Ovary (tissue), 3 donors: Measurements from ENCODE around the gene PHOX2B.

ENCODE experiments used
- CTCF ChIP-seq, 3 donors: fragments of 450-650 bp in 2 of 3; fragments of 200-600 bp in 1 of 3; IDR thresholded peaks; one replicate each; pipeline versions ENCODE4 v1.5.1 to v1.8.0; 2016 to 2022; ENCODE audit warnings: antibody characterized with exemption in 3 of 3, mild to moderate bottlenecking in 1 of 3
- POLR2A ChIP-seq: fragments of 450-650 bp; IDR thresholded peaks from one replicate; pipeline ENCODE4 v1.6.1; 2017; ENCODE audit warnings: antibody characterized with exemption, mild to moderate bottlenecking, moderate library complexity
- donor health status: DM: no; HTN: no; CAD: no.

- TF ChIP-seq CTCF (IDR thresholded peaks at IDR 0.05) = no peak
- no peak for TF ChIP-seq POLR2A
Measured at GRCh38 chr4:41787931-41788330, 39.4 kb upstream of the PHOX2B start.
